Uterus (tissue), 4 donors: ENCODE measurements around the gene NUP153. TPM values are rescaled to one million over a fixed set of nuclear protein-coding genes. Genes with fewer than 3 reads are reported as not detected.
"Not testable (repeated sequence)": the region's sequence is repeated elsewhere in the genome, so short reads cannot be mapped to it uniquely, and the experiment has no call there.

Source experiments
- DNase-seq, 2 donors: peaks; one replicate each; pipeline ENCODE4 v3.0.0-alpha.2; 2019 to 2020
- H3K27ac ChIP-seq, 2 donors: fragments of 200-600 bp; sonication (generic); 1 replicate in 1 of 2; 2 replicates in 1 of 2; pipeline ENCODE4 v1.5.1; 2016 to 2018
- H3K27me3 ChIP-seq, 2 donors: fragments of 200-600 bp; sonication (generic); one replicate each; pipeline ENCODE4 v1.5.1; 2018 to 2019; ENCODE audit warnings: control low read depth in 1 of 2
- H3K36me3 ChIP-seq, 2 donors: fragments of 200-600 bp; sonication (generic); one replicate each; pipeline ENCODE4 v1.5.1; 2019; ENCODE audit warnings: control low read depth in 1 of 2
- H3K4me1 ChIP-seq, 2 donors: fragments of 200-600 bp; sonication (generic); one replicate each; pipeline ENCODE4 v1.5.1; 2018 to 2019; ENCODE audit warnings: control low read depth in 1 of 2
- H3K4me3 ChIP-seq, 2 donors: fragments of 200-600 bp; sonication (generic); 1 replicate in 1 of 2; 2 replicates in 1 of 2; pipeline ENCODE4 v1.5.1; 2018 to 2019; ENCODE audit warnings: mild to moderate bottlenecking in 1 of 2
- H3K9me3 ChIP-seq, 2 donors: fragments of 200-600 bp; sonication (generic); one replicate each; pipeline ENCODE4 v1.5.1; 2019; ENCODE audit warnings: control low read depth in 1 of 2
- POLR2A ChIP-seq, 2 donors: fragments of 450-650 bp; IDR thresholded peaks; one replicate each; pipeline ENCODE4 v1.6.1; 2016; ENCODE audit warnings: antibody characterized with exemption in 2 of 2, mild to moderate bottlenecking in 1 of 2, moderate library complexity in 1 of 2
- intact Hi-C: fragments of 100-400 bp; cut with DNase I; formaldehyde crosslinking; loops from one replicate; pipeline ENCODE4 v1.15.1; 2023; ENCODE audit warnings: low total_unique reads
- total RNA-seq, 4 donors: library from RNA; depleted of rRNA in 3 of 4; stranded (reverse); fragments of >200 nt in 3 of 4; gene quantifications; one replicate each; pipeline versions ENCODE4 v1.1.0 to v1.2.4, GENCODE V29; 2014 to 2023
- TF ChIP-seq, protein P1 (sequence below), 4 experiments: fragments of 200-600 bp in 2 of 4; fragments of 450-650 bp in 2 of 4; sonication (generic) in 2 of 4; IDR thresholded peaks; one replicate each; pipeline ENCODE4 v1.5.1; 2016 to 2019; ENCODE audit warnings: antibody characterized with exemption in 4 of 4, mild to moderate bottlenecking in 2 of 4, moderate library complexity in 1 of 4
- donor health status: DM: yes; HTN: yes; CAD: no.

The NUP153 gene
- total RNA-seq, 4 donors from 2014 or later, result 14.1 to 55.1 (median 48.4) TPM

DNA sequence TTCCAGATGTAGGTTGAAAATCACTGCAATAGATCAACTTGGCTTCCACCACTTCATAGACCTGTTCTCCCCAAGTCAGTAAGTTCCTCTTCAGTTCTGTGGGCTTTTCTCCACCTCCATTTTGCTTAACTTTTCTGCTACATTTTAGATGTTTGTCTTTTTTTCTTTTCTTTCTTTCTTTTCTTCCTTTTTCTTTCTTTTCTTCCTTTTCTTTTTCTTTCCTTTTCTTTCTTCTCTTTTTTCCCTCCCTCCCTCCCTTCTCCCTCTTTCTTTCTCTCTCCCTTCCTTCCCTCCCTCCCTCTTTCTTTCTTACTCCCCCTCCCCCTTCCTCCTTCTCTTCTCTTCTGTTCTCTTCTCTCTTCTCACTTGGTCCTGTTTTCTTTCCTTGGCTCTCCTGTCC is 113.5 kb downstream of the NUP153 start:
- Histone ChIP-seq H3K27me3 (no peaks in the 10 kb centered on the region), H3K9me3 (no peaks in the 10 kb centered on the region), H3K27ac (no peak overlapping the region), H3K36me3 (no peaks in the 10 kb centered on the region), H3K4me3 (no peak overlapping the region), H3K4me1 (no peaks in the 10 kb centered on the region)
- intact Hi-C loops, result no loop called here
- TF ChIP-seq POLR2A (IDR thresholded peaks at IDR 0.05), result no peak
- TF ChIP-seq, protein P1, sequence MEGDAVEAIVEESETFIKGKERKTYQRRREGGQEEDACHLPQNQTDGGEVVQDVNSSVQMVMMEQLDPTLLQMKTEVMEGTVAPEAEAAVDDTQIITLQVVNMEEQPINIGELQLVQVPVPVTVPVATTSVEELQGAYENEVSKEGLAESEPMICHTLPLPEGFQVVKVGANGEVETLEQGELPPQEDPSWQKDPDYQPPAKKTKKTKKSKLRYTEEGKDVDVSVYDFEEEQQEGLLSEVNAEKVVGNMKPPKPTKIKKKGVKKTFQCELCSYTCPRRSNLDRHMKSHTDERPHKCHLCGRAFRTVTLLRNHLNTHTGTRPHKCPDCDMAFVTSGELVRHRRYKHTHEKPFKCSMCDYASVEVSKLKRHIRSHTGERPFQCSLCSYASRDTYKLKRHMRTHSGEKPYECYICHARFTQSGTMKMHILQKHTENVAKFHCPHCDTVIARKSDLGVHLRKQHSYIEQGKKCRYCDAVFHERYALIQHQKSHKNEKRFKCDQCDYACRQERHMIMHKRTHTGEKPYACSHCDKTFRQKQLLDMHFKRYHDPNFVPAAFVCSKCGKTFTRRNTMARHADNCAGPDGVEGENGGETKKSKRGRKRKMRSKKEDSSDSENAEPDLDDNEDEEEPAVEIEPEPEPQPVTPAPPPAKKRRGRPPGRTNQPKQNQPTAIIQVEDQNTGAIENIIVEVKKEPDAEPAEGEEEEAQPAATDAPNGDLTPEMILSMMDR (IDR thresholded peaks at IDR 0.05), result no peak
- DNase-seq, result no peak

DNA sequence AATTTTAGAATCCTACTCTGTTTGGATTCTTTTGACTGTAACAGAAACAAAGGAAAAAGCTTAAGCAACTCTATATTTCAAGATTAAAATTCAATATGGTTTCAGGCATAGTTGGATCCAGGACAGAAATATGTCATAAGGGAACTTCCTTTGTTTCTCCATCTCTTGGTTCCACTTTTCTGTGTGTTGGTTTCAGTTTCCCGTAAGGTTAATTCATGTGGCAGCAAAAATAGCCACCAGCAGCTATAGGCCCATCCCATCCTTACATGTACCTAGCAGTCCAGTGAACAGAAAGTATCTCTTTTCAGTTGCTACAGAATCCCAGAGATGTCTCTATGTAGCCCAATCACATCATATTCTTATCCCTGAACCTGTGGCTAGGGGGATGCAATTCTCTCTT is 115.4 kb downstream of the NUP153 start:
- Histone ChIP-seq H3K9me3 (no peaks in the 10 kb centered on the region), H3K27ac (no peak overlapping the region), H3K4me3 (no peak overlapping the region), H3K27me3 (no peaks in the 10 kb centered on the region), H3K36me3 (no peaks in the 10 kb centered on the region), H3K4me1 (no peaks in the 10 kb centered on the region)
- TF ChIP-seq, protein P1 (IDR thresholded peaks at IDR 0.05), result no peak
- no peak for TF ChIP-seq POLR2A (IDR thresholded peaks at IDR 0.05)
- intact Hi-C loops, result no loop called here
- no peak for DNase-seq

DNA sequence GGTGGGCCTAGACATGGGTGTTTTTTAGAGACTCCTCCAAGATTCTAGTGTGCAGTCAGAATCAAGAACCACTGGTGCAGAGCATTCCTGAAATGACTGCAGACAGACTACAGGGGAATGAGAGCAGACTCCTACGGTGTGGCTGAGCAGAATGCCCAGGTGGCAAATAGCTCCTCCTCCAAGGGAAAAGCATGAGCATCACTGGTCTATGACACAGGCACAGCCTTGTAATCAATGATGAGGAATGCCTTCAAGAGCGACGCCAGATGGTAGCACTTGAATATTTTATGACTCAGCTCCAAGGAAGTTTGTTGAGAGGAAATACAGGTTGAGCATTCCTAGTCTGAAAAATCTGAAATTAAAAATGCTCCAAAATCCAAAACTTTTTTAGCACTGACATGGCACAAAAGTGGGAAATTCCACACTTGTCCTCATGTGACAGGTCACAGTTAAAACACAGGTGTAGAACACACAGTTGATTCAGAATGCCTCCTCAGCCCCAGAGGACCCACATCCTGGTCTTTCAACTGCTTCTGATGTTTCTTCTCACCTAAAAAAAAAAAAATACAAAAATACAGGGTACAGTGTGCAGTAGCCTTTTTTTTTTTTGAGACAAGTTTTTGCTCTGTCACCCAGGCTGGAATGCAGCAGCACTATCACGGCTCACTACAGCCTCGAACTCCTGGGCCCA is 117.2 kb downstream of the NUP153 start:
- H3K27ac ChIP-seq, result no peak overlapping the region
- no peaks in the 10 kb centered on the region for H3K4me1 ChIP-seq
- H3K36me3 ChIP-seq, result no peaks in the 10 kb centered on the region
- H3K4me3 ChIP-seq, result no peak overlapping the region
- TF ChIP-seq, protein P1 (IDR thresholded peaks at IDR 0.05), result no peak
- no peak for TF ChIP-seq POLR2A (IDR thresholded peaks at IDR 0.05)
- intact Hi-C loops, result loop anchor here (10.0 kb wide), 1 partner anchor 435 kb away; no protein-coding TSS in a partner anchor
- no peaks in the 10 kb centered on the region for H3K9me3 ChIP-seq
- no peaks in the 10 kb centered on the region for H3K27me3 ChIP-seq
- DNase-seq, result no peak

DNA sequence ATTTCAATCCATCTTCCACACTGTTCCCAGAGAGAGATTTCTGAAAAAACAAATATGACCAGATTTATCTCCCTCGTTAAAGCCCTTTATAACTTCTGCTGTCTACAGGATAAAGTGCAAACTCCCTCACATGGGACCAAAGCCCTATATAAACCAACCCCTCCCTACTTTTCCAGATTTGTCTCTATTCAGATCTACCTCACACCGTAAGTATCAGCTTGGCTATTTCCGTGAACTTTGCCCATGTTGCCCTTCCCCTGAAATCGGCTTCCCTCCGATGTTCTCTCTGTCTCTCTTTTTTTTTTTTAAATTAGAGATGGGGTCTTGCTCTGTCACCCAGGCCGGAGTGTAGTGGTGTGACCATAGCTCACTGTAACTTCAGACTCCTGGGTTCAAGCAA is 118.7 kb downstream of the NUP153 start:
- H3K27ac ChIP-seq, result no peak overlapping the region
- intact Hi-C loops, result loop anchor here (10.0 kb wide), 1 partner anchor 433 kb away; no protein-coding TSS in a partner anchor
- DNase-seq, result no peak
- no peaks in the 10 kb centered on the region for H3K9me3 ChIP-seq
- no peaks in the 10 kb centered on the region for H3K27me3 ChIP-seq
- H3K4me1 ChIP-seq, result no peaks in the 10 kb centered on the region
- no peak overlapping the region for H3K4me3 ChIP-seq
- TF ChIP-seq, protein P1 (IDR thresholded peaks at IDR 0.05), result no peak
- TF ChIP-seq POLR2A (IDR thresholded peaks at IDR 0.05), result no peak
- no peaks in the 10 kb centered on the region for H3K36me3 ChIP-seq

DNA sequence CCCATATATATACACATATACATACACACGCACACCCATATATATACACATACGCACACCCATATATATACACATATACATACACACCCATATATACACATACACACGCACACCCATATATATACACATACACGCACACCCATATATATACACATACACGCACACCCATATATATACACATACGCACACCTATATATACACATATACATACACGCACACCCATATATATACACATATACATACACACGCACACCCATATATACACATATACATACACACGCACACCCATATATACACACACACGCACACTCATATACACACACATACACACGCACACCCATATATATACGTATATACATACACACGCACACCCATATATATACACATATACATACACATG is 120.1 kb downstream of the NUP153 start:
- H3K9me3 ChIP-seq, H3K27me3 ChIP-seq, H3K4me1 ChIP-seq, H3K36me3 ChIP-seq, H3K27ac ChIP-seq, H3K4me3 ChIP-seq, DNase-seq: not testable (repeated sequence)
- intact Hi-C loops, result loop anchor here (10.0 kb wide), 1 partner anchor 432 kb away; no protein-coding TSS in a partner anchor
